Fibroblast of gingiva (primary cell): Measurements from ENCODE around the gene NRDE2.

Experiments
- DNase-seq: peaks from one replicate; pipeline ENCODE4 v3.0.0-alpha.2; 2011; ENCODE audit warnings: low read depth

The NRDE2 gene

DNA sequence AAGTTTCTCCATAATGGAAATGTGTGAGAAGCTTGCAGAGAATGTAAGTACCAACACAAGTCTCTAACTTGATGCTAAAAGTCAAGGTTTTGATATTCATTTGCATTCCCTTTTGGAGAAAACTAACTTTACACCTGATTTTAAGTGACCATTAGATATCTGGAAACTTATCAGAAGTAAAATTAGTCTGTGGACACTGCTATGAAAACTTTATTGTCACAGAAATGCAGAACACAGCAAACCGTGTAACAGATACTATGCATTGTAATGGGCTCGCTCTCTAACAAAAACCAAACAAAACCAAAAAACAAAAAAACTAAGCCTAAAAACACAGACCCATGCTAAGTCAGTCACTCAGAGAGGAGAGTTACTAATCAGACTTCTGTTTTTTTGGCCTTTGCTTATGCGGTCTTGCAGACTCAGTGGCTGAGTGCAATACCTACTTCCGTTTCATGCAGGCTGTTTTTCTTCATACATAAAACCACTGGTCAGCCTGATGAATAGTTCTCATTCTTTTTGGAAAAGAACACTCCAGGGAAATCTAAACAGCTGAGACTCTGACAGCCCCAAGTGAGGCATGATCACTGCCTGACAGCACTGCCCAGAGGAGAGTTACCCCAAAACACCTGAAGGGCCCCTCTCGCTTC lies 35.7 kb downstream of the NRDE2 start:
- DNase-seq: no peak

DNA sequence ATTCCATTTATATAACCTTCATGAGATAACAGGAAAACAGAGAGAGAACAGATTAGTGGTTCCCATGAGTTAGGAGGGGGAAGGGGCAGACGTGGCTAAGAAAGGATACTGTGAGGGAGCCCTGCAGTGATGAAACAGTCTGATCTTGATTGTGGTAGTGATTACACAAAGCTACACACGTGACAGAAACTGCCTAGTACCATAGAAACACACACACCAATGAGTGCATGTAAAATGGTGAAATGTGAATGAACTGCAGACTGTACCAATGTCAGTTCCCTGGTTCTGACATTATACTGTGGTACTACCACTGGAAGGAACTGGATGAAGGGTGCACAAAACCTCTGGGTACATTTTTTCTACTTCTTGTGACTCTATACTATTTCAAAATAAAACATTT lies 36.9 kb downstream of the NRDE2 start:
- no peak for DNase-seq

DNA sequence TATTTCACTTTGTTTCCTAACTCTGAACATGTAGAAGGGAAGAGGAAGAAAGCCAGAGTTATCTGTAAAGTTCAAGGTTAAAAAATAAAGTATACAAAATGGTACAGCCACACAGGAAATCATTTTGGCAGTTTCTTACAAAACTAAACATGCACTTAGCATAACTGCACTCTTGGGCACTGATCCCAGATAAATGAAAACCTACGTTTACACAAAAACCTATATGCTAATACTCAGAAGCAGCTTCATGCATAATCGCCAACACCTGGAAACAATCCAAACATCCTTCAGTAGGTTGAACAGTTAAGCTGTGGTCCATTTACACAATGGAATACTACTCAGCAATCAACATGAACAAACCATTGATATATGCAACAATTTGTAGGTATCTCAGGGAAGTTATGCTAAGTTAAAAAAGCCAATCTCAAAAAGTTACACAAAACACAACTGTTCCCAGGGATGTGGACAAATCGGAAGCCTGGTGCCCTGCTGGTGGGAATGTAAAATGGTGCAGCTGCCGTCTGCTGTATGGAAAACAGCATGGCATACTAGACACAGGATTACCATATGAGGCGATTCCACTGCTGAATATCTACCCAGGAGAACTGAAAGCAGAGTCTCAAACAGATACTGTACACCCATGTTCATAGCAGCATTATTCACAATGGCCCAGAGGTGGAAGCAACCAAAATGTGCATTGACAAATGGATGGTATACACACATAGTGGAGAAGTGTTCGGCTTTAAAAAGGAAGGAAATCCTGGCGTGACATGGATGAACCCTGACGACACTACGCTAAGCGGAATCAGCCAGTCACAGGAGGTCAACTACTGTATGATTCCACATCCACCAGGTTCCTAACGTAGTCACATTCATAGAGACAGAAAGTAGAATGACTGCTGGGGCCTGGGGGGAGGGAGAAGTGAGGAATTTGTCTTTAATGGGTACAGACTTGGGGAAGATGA lies 37.7 kb downstream of the NRDE2 start:
- no peak for DNase-seq

DNA sequence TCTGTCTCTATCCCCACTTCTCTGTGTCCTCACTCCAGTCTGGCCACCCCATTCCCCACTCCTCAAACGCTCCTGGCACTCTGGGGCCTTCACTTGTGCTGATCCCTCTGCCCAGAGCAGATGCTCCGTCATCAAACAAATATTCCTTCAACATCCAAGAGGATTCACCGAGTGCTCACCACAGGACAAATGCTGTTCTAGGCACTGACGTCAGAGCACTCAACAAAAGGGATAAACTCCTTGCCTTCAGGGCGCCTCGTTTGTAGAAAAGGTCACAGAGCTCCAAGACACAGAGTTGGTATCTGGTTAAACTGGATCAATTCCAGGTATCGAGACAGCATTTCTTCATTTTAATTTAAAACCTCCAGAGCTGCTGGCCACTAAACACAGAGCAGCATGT lies 40.0 kb downstream of the NRDE2 start:
- no peak for DNase-seq

DNA sequence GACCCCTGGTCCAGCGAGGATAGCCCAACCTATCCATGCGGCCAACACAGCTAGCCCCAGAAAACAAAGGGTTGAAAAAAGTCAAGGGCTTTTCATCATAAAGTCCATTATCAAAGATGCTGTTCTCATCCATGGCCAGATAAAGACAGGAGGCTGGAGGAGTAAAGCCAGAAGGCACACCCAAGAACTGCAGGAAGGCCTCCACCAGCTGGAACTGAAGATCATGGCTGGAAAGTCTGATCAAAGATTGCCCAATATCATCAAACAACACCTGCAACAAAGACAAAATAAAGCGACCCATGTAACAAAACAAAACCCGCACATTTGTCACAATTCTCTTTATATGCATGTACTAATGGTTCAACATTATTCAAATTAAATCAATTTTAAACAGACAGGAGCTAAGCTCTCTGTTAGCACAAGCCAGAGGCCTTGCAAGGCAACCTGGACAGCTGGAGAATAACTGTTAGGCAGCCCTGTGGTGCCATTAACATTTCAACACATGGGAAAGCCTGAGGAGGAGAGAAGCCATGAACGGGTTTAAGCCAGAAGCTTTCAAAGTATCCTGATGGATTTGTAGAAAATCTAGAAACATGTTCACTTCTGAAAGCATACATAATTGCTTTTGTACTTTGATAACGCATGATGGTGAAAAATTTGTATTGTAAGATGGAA lies 41.3 kb downstream of the NRDE2 start:
- DNase-seq: no peak

DNA sequence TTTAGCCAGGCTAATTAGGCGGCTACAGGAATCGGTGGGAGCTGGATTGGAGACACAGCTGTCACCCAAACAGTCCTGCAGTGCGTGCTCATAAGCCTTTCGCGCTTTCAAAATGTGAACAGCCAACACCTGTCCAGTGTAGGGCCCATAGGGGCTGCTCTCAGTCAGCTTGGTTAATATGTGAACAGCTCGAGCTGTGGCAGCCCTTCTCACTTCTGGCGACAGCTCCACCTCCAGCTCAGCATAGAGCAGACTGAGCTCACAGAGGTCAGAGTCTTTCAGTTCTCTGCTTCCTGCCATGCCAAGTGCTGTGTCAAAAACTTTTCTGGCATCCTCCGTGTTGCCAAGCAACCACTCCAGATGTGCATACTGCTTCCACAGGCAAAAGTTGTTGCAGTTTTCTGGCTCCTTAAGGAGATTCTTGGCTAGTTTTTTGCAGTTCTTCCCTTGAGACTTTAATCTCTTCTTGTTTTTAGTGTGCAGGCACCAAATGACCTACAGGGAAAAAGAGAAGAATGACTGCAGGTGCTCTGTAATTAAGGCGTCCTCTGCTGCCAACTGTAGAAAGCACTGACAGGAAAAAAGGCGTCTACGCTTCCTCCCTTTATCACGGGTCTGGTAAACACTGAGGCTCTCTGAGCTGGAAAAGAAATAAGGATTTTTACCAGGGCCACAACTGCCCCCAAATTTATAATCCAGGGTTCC lies 42.9 kb downstream of the NRDE2 start:
- peak; percentile 8 for DNase-seq

DNA sequence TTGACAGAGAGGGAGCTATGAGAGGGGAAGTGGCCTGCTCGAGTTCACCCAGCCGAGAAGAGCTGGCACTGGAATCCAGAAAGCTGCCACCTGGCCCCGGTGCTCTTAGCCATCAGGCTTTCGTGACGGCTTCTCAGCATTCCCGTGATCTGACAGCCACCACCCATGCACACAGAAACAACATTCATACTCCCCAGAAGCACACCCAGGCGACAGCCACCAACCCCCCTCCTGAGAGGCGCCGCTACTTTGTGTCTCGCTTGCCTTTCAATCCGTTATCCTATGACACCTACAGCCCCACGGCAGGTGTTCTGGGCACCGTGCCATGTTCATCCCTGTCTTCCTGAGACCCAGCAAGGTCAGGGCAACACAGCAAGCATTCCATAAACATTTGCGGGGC lies 44.0 kb downstream of the NRDE2 start:
- DNase-seq: no peak

DNA sequence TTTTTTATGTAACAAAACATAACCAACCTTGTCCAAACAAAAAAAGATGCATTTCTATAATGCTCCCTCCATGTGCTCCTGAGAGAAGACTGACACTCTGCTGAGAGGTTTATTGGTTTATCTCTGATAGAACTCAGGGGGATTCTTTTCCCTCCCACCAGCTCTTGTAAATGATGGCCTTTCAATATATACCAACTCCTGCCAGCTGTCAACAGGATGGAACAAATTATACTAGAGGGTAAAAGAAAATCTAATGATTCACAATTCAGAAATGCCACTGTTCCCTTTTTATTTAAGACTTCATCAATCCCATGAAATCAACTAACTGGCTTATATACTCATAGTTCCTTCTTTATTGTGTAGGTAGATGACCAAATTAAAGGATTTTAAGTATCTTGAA lies 50.0 kb downstream of the NRDE2 start:
- DNase-seq: no peak

DNA sequence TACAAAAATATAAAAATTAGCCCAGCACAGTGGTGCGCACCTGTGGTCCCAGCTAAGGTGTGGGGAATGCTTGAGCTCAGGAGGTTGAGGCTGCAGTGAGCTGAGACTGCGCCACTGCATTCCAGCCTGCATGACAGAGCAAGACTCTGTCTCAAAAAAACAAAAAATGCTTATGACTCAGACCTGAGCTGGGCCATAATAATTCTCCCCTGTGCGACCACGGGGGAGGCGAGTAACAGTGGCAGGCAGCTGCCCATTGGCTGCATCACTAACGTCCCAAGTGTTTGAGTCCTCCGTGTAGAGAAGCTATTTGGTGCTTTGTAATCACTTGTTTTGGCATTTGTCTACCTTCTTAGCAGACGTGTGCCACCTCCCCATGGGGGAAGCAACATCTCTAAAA lies 50.5 kb downstream of the NRDE2 start:
- DNase-seq: peak; percentile 58

DNA sequence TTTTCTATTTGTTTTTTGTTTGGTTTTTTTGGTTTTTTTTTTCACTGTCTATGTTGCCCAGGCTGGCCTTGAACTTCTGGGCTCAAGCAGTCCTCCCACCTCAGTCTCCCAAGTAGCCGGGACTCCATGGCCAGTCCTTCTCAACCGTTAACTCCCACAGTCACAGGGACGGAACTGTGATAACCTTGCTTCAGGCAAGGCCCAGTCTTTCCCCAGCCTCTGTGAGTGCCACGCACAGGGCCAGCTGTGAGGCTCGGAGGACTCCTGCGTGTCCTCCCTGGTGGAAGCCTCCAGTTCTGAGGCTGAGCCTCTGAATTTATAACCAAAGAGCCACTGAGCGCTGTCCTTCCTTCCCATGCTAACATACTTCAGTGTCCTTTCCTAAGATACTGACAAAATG lies 51.6 kb downstream of the NRDE2 start:
- DNase-seq: no peak

DNA sequence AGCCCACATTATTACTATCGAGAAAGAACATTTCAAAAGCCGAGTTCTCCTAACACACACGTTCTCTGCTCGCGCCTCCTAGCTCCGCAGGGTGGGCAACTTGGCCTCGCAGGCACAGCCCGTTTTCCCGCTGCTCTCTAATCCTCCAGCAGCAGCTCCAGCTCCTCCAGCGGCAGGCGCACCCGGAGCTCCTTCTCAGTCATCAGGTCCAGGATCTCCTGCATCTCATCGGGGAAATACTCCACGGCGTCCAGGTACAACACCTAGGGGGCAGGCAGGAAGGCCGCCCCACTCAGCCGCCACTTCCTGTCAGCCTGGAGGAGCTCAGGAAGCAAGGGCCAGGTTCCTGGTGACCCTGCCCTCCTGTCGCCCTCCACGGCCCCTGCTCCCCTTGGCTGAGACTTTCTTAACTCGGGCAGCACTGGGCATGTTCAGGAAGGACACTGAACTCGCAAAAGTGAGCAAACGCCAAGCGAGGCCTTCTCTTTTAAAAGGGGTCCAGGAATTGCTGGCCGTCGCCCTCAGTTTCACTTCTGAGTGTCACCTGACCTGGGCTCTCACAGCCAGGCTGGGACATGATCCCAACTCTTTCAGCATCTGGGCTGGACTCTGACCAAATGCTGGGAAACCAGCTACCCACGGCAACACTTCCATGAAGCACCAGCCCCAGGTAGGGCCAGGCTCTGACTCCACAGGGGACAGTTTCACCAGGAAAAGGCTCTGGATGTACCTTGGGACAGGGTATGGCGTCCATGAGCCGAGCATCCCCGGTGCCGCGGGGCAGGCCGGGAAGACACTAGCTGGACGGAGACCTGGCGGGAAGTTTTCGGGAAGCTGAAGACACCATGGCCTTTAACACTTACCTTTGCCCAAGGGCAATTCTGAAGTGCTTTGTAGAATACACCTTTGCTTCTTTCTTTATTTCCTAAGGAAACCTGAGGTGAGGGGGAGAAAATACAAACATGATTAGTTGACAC lies 53.3 kb downstream of the NRDE2 start:
- no peak for DNase-seq

DNA sequence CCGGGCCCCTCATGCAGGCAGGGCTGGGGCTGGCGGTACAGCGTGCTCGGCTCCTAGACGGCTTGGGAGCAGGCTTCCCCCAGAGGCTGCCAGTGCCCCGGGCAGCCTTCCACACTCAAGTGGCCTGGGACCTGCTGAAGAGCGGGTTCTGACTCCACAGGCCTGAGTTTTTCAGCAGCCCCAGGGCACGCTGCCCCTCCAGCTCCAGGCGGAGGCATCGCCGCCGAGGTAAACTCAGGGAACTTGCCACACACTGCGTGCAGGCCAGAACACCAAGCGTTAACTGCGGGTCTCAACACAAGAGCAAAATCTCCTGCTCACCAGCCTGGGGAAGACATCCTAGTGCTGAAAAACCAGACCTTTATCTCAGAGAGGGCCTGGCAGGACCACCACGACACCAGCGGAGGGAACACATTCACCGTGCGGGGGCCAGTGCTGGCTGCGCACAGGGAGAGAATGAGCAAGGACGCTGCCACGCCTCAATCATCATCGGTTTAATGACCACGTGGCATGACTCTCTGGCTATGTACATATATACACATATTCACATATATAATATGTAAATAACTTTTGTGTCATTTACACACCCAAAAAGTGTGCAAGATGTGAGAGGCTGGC lies 54.1 kb downstream of the NRDE2 start:
- DNase-seq: no peak

DNA sequence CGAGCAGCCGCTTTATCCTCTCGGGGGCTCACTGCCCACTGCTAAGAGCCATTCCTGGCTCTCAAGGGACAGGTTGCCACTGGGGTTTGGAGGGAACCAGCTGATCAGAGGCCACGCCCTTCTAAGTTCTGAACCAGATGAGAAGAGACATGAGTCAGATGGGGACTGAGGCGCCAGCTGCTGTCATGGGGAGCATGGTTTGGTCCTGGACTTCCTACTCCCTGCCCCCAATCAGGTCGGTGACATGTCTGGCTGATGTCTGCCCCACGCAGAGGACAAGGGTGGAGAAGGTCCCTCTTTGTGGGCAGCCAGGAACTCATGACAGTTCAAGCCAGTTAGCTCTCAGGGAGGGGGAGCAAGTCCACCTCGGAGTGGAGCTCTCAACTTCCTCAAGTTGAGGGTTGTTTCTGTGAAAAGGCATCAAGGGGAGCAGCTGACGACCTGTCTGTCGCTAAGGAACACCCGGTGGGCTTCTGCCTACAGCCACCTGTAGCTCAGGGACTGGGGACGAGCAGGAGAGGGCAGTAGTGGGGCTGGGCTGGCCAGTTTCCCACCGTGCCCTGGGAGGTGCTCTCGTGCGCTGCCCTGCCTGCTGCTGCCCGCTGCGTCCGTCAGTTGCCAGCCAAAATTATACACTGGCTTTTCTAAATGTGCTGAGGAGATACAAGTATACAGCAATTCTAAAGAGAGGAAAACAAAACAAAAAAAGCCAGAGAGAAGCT lies 54.9 kb downstream of the NRDE2 start:
- DNase-seq: no peak

DNA sequence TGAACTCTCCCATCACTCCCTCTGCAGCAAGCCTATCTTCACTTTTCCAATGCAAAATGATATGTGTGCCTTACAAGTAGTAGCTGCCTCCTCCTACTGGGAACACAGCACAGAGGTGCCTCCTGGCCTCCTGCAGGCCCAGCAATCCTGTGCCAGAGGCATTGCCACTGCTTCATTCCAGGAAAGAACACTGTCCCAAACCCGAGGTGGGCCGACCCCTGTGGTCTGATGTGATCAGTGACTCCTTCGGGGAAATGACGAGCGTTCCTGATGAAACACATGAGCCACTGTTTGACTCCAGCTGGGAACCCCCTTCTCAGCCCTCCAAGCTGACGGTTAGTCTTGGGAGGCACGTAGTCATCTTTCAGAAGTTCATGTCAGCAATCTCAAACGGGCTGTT lies 55.9 kb downstream of the NRDE2 start:
- no peak for DNase-seq

DNA sequence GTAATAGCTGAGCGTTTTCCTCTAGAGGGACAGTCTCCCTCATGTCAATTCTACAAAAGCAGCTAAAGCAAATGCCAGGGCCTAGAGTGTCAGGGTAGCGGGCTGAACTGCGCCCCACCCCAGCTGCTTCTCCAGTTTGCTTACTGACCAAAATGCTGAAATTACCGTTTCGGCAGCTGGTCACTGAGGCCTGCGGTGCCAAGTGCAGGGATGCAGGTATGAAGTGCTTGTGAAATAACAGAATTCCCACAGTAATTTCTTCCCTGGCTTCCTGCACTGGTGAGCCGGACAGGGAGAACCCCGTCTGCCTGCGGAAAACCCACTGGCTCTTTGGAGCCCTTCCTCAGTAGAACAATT lies 56.3 kb downstream of the NRDE2 start:
- DNase-seq: no peak

DNA sequence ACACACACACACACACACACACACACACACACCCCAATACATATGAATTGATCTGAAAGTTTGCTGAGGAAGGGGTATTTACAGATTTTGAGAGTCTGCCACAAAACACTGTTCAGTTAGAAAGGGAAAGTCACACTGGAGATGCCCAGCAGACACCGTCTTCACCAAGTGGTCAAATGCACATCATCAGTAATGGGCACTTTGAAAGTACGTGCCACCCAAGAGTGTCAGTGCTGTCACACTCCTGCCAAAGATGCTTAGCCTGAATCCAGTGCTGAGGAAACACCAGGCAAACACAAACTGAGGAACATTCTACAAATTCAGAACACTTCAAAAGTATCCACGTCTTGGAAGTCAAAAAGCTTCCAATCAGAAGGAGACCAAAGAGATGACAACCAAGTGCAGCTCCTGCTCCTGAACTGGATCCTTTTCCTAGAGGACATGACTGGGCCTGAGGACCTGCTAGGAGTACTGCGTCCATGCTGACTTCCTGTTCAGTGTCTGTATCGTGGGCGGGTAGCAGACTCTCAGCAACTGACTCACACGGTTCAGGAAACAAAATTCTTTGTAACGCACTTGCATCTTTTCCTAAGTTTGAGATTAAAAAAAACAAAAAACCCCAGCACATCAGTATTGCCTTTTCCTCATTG lies 56.8 kb downstream of the NRDE2 start:
- peak; percentile 26 for DNase-seq

DNA sequence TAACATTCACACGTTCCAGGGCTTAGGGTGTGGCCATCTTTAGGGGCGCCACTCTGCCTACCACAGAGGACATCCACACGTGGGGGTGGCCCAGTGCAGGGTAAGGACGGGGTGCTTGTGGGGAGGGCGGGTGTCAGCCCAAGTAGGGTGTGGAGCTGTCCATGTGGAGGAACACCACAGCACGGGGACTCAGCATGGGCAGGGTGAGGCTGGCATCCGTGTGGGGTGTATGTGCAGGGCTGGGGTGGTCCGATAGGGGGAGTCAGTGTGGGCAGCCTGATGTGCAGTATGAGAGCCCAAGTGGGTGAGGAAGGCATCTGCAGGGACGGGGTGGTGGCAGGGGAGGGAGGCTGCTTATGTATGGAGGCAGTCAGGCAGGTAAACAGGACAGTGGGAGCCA lies 57.7 kb downstream of the NRDE2 start:
- no peak for DNase-seq

DNA sequence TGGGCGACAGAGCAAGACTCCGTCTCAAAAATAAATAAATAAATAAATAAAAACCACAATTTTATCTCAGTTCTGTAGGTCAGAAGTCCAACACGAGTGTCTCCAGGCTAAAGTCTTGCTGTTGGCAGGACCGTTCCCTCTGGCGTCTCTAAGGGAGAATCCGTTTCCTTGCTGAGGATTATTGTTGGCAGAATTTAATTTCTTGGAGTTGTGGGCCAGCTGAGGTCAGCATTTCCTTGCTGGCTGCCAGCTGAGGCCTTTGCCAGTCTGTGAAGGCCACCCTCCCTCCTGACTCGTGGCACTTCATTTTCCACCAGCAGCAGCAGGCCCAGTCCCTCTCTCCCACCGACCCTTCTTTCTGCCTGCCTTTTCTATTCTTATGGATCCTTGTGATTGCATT lies 58.2 kb downstream of the NRDE2 start:
- DNase-seq: peak; percentile 59

DNA sequence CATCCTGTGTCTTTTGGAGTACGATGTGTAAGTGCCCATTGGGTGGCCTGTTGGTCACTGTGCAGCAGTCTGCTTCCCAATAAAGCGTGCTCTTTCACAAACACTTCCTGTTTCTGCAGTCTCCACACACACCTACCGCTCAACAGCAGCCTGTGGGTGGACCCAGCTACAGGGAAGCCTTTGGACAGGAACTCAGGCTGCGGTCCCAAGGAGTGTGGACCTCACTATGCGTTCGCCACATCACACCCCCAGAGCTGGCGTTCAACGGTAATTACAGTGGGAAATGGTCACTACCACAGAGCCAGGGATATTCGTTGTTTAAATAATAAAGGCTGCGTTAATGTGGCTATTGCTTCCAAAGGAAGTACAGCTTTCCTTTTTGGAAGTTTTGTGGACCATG lies 59.2 kb downstream of the NRDE2 start:
- DNase-seq: no peak

DNA sequence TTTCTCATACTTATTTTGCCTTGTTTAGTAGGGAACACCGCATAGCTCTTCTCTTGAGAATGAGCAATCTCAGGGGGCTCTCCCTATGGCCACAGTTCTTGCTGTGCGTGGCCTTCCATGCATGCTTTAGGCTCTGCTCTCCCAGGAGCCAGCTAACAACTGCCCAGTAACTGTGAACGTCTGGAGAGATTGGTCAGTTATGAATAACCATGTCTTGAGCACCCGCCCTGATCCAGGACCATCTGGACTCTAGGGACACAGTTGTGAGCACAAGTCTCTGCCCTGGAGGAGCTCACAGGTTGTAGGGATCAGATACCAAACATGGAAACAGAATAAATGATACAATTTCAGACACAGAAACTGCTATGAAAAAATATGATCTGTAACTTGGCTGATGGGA lies 63.3 kb downstream of the NRDE2 start:
- no peak for DNase-seq
